Mesangial cell (primary cell): Measurements from ENCODE around the gene PHETA2. TPM values are rescaled to one million over a fixed set of nuclear protein-coding genes. Genes with fewer than 3 reads are reported as not detected.

Experiments
- total RNA-seq: library from RNA; depleted of rRNA; stranded (reverse); fragments of >200 nt; gene quantifications from 2 replicates; pipeline ENCODE4 v1.2.3, GENCODE V29; 2015

The PHETA2 gene, protein sequence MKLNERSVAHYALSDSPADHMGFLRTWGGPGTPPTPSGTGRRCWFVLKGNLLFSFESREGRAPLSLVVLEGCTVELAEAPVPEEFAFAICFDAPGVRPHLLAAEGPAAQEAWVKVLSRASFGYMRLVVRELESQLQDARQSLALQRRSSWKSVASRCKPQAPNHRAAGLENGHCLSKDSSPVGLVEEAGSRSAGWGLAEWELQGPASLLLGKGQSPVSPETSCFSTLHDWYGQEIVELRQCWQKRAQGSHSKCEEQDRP
- 12.5 and 14.3 TPM in 2 replicates for total RNA-seq

DNA sequence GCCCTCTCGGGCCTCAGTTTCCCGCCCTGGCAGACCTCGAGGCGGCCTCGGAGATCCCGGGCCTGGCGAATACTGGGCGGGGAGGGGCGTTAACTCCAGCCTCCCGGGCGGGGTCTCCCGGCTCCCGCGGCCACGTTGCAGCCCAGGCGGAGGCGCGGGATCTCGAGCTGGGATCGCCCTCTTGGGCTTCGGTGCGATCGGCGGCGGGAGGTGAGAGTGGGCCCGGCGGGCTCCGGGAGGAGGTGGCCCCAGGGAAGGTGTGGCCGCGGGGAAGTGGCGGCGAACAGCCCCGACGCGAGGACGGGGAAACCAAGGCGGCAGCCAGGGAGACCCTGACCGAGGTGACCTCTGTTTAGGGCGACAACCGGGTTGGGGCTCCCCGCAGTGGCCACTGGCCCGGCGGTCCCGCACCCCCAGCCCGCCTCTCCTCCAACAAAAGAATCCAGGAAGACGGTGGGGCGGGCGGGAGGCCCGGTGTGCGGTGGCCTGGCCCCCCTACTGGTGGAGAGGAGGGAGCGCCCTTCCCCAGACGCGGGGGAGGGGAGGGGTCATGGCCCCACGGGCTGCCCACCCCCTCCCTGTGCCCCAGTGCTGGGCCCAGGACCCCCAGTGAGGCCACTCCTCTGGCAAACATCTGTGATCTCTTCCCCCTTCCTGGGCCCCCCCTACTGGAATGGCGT lies at the start of gene PHETA2:
TSS of gene PHETA2 (plus strand) at position 117 of the 680 bp plus-strand sequence. CDS start 3,046 bp downstream, outside the sequence.

GRCh38 chr22:42070517-42071422 lies 3.3 kb upstream of the PHETA2 start, which contains the start of gene NAGA:
Gene NAGA, minus strand, starts transcription at chr22:42070812. Its CDS starts 515 bp downstream, at chr22:42070297.

DNA sequence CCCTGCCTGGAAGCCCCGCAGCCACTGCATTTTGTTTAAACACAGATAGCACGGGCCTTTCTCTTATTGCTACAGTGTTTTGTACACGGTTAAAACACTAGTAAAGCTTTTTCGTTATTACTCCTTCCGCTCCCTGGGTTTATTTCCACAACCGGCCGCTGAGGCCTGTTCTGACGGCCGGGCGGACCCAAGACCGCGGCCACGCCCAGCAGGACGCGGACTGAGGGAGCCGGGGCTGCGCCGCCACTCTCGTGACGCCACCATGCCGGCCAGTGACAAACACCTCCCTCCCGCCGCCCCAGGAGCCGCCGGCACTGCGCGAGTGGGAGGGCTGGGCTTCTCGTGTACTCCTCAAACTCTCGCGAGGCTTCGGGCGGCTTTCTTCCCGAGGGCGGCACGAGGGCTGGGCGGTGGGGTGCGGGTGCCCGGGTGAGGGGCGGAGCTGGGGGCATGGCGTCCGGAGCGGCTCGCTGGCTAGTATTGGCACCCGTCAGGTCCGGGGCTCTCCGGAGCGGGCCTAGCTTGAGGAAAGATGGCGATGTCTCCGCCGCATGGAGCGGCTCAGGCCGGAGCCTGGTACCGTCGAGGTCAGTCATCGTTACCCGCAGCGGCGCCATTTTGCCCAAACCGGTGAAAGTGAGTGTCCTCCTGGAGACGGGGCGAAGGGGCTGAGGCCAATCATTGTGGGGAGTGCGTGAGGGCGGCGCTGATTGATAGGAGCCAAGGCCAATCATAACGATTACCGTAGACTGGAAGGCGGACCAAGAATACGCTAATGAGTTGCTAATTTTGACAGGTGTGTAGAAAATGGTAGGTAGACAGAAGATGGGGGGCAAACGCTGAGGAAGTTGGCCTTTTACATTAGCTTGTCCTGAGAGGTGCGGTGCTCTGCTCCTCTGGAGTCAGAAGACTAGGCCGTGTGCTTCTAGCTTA lies 5.5 kb downstream of the PHETA2 start, which contains the start of gene SMDT1:
TSS of gene SMDT1 (plus strand) at position 382 of the 933 bp plus-strand sequence. CDS start at position 451, 69 bp downstream.

GRCh38 chr22:42090596-42091454 lies 16.8 kb downstream of the PHETA2 start, which contains the start of gene NDUFA6:
Gene NDUFA6, minus strand, starts transcription at chr22:42090772. Its CDS starts 28 bp downstream, at chr22:42090744.

Other genes starting within 250 kb of the PHETA2 start
- 86.9 and 138 TPM in 2 replicates for gene SREBF2, start 241.1 kb upstream of the PHETA2 start, total RNA-seq
- gene SHISA8, start 159.2 kb upstream of the PHETA2 start, total RNA-seq: not detected in 2 replicates
- gene TNFRSF13C, start 147.4 kb upstream of the PHETA2 start, total RNA-seq: 0.16 and 0.25 TPM in 2 replicates
- 7.1 and 76.3 TPM in 2 replicates for gene CENPM, start 127.1 kb upstream of the PHETA2 start, total RNA-seq
- 0.16 and 0.38 TPM in 2 replicates for gene SEPTIN3, start 104.8 kb upstream of the PHETA2 start, total RNA-seq
- gene WBP2NL, start 75.5 kb upstream of the PHETA2 start, total RNA-seq: 0.38 TPM in 1 of 2 replicates, not detected in the other
- gene NAGA, start 3.4 kb upstream of the PHETA2 start, total RNA-seq: 40.9 and 49.9 TPM in 2 replicates
- 2.0 and 3.7 TPM in 2 replicates for gene SMDT1, start 5.5 kb downstream of the PHETA2 start, total RNA-seq
- 36.1 and 45.3 TPM in 2 replicates for gene NDUFA6, start 16.5 kb downstream of the PHETA2 start, total RNA-seq
- gene CYP2D6, start 56.6 kb downstream of the PHETA2 start, total RNA-seq: 0.51 TPM in 1 of 2 replicates, not detected in the other
- gene TCF20, start 196.4 kb downstream of the PHETA2 start, total RNA-seq: 24.4 and 24.6 TPM in 2 replicates